ENCODE results near the gene RASA3.

DNA sequence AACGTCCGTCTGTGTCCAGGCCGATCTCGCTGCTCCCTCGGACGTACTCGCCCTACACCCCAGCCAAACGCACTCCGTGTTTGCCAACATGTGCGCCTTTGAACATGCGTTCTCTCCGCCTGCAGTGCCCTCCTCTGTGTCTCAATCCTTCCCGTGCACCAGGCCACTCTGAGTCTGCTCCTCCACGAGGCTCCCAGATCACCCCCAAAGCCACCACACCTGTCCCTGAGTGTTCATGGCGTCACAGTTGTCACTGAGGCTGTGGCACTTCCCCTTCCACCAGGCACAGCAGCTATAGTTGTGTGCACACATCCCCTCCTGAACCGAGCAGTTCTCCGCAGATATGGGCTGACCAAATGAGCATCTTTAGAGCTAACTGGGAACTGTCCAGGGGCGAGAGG is 35.6 kb downstream of the RASA3 start:
- TF ChIP-seq, protein P1, sequence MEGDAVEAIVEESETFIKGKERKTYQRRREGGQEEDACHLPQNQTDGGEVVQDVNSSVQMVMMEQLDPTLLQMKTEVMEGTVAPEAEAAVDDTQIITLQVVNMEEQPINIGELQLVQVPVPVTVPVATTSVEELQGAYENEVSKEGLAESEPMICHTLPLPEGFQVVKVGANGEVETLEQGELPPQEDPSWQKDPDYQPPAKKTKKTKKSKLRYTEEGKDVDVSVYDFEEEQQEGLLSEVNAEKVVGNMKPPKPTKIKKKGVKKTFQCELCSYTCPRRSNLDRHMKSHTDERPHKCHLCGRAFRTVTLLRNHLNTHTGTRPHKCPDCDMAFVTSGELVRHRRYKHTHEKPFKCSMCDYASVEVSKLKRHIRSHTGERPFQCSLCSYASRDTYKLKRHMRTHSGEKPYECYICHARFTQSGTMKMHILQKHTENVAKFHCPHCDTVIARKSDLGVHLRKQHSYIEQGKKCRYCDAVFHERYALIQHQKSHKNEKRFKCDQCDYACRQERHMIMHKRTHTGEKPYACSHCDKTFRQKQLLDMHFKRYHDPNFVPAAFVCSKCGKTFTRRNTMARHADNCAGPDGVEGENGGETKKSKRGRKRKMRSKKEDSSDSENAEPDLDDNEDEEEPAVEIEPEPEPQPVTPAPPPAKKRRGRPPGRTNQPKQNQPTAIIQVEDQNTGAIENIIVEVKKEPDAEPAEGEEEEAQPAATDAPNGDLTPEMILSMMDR (IDR thresholded peaks at IDR 0.05): no peak
- TF ChIP-seq, protein P2, sequence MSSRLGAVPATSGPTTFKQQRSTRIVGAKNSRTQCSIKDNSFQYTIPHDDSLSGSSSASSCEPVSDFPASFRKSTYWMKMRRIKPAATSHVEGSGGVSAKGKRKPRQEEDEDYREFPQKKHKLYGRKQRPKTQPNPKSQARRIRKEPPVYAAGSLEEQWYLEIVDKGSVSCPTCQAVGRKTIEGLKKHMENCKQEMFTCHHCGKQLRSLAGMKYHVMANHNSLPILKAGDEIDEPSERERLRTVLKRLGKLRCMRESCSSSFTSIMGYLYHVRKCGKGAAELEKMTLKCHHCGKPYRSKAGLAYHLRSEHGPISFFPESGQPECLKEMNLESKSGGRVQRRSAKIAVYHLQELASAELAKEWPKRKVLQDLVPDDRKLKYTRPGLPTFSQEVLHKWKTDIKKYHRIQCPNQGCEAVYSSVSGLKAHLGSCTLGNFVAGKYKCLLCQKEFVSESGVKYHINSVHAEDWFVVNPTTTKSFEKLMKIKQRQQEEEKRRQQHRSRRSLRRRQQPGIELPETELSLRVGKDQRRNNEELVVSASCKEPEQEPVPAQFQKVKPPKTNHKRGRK (CRISPR knock-in tag; IDR thresholded peaks at IDR 0.05; ENCODE audit: borderline replicate concordance): no peak
- TF ChIP-seq EMX1 (CRISPR knock-in tag; IDR thresholded peaks at IDR 0.05) (no peak), ZNF138 (CRISPR knock-in tag; conservative IDR thresholded peaks at IDR 0.05) (no peak), GABPB1 (CRISPR knock-in tag; IDR thresholded peaks at IDR 0.05) (no peak)
- TF ChIP-seq, protein P3, sequence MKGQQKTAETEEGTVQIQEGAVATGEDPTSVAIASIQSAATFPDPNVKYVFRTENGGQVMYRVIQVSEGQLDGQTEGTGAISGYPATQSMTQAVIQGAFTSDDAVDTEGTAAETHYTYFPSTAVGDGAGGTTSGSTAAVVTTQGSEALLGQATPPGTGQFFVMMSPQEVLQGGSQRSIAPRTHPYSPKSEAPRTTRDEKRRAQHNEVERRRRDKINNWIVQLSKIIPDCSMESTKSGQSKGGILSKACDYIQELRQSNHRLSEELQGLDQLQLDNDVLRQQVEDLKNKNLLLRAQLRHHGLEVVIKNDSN (CRISPR knock-in tag; IDR thresholded peaks at IDR 0.05): no peak
- TF ChIP-seq, protein P4, sequence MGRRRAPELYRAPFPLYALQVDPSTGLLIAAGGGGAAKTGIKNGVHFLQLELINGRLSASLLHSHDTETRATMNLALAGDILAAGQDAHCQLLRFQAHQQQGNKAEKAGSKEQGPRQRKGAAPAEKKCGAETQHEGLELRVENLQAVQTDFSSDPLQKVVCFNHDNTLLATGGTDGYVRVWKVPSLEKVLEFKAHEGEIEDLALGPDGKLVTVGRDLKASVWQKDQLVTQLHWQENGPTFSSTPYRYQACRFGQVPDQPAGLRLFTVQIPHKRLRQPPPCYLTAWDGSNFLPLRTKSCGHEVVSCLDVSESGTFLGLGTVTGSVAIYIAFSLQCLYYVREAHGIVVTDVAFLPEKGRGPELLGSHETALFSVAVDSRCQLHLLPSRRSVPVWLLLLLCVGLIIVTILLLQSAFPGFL (CRISPR knock-in tag; IDR thresholded peaks at IDR 0.05; ENCODE audit: borderline replicate concordance): no peak
